PC-3 (cell line): ENCODE measurements around the gene BCAS3. TPM values are rescaled to one million over a fixed set of nuclear protein-coding genes. Genes with fewer than 3 reads are reported as not detected.

ENCODE experiments used
- ATAC-seq: fragments of 200-7000 bp; cut with Tn5 transposase; 2 replicates; pipeline ENCODE4 v1.9.1; 2020; ENCODE audit warnings: mild to moderate bottlenecking, moderate library complexity
- BruUV-seq: library from RNA; stranded (reverse); fragments of 400-500 nt; replicated peaks from 2 replicates; lab custom pipeline; 2021; lab: Mats Ljungman, UMichigan
- CTCF ChIA-PET: fragments of 300-600 bp; sonication (Branson Sonifier 250); formaldehyde crosslinking; loops from one replicate; lab custom pipeline; 2022; ENCODE audit warnings: antibody characterized with exemption; lab: Charles Lee
- POLR2A ChIA-PET: fragments of 300-600 bp; sonication (Branson Sonifier 250); formaldehyde crosslinking; loops from one replicate; lab custom pipeline; 2022; ENCODE audit warnings: antibody characterized with exemption; ENCODE audit not compliant: unreplicated experiment; lab: Charles Lee
- DNase-seq: peaks from one replicate; pipeline ENCODE4 v3.0.0-alpha.2; 2015
- H2AFZ ChIP-seq: fragments of 300-600 bp; sonication (generic); 2 replicates; pipeline ENCODE4 v1.6.0; 2016; ENCODE audit warnings: antibody characterized with exemption, low read length
- H3F3A ChIP-seq: fragments of 300-600 bp; sonication (generic); one replicate; pipeline ENCODE4 v1.6.0; 2017; ENCODE audit warnings: antibody characterized with exemption, low read length, control low read depth, mild to moderate bottlenecking; ENCODE audit not compliant: unreplicated experiment
- H3K27ac ChIP-seq: fragments of 300-600 bp; sonication (generic); 2 replicates; pipeline ENCODE4 v1.5.1; 2016; ENCODE audit warnings: mild to moderate bottlenecking, low read length
- H3K27me3 ChIP-seq: fragments of 300-600 bp; sonication (generic); 2 replicates; pipeline ENCODE4 v1.6.1; 2016; ENCODE audit warnings: low read length, mixed read lengths
- H3K36me3 ChIP-seq: fragments of 300-600 bp; sonication (generic); 2 replicates; pipeline ENCODE4 v1.6.1; 2016; ENCODE audit warnings: low read depth, mixed run types, low read length, mixed read lengths
- H3K4me1 ChIP-seq: fragments of 300-600 bp; sonication (generic); 2 replicates; pipeline ENCODE4 v1.5.1; 2016; ENCODE audit warnings: low read length; ENCODE audit not compliant: insufficient read depth
- H3K4me2 ChIP-seq: fragments of 300-600 bp; sonication (generic); 2 replicates; pipeline ENCODE4 v1.6.0; 2016; ENCODE audit warnings: low read length
- H3K4me3 ChIP-seq: fragments of 300-600 bp; sonication (generic); 2 replicates; pipeline ENCODE4 v1.5.1; 2016; ENCODE audit warnings: mild to moderate bottlenecking, low read length, mixed read lengths
- H3K79me2 ChIP-seq: fragments of 300-600 bp; sonication (generic); 2 replicates; pipeline ENCODE4 v1.6.1; 2017; ENCODE audit warnings: low read length, mixed read lengths
- H3K9ac ChIP-seq: fragments of 300-600 bp; sonication (generic); 2 replicates; pipeline ENCODE4 v1.6.0; 2016; ENCODE audit warnings: mild to moderate bottlenecking, low read length
- H3K9me2 ChIP-seq: fragments of 300-600 bp; sonication (generic); replicated peaks from 2 replicates; pipeline ENCODE4 v1.6.1; 2016; ENCODE audit warnings: mixed run types, low read length, mixed read lengths
- H3K9me3 ChIP-seq: fragments of 300-600 bp; sonication (generic); 2 replicates; pipeline ENCODE4 v1.6.1; 2016; ENCODE audit warnings: low read length, mixed read lengths
- H4K20me1 ChIP-seq: fragments of 300-600 bp; sonication (generic); 2 replicates; pipeline ENCODE4 v1.6.1; 2016; ENCODE audit warnings: low read length, mixed read lengths
- EZH2 ChIP-seq: fragments of 300-600 bp; sonication (generic); IDR thresholded peaks from one replicate; pipeline ENCODE4 v1.6.1; 2017; ENCODE audit warnings: antibody characterized with exemption, mild to moderate bottlenecking, low read length; ENCODE audit not compliant: unreplicated experiment
- EZH2phosphoT487 ChIP-seq: fragments of 300-600 bp; sonication (generic); IDR thresholded peaks from 2 replicates; pipeline ENCODE4 v1.6.1; 2018; ENCODE audit warnings: mild to moderate bottlenecking, antibody characterized with exemption, low read length, borderline replicate concordance
- intact Hi-C: fragments of 100-400 bp; cut with micrococcal nuclease; formaldehyde crosslinking; loops from 2 replicates; pipeline ENCODE4 v1.9.0; 2023
- total RNA-seq: library from RNA; depleted of rRNA; stranded (reverse); fragments of >200 nt; gene quantifications from 2 replicates; pipeline ENCODE4 v1.2.3, GENCODE V29; 2014
- TF ChIP-seq, protein P1 (sequence below): fragments of 300-600 bp; sonication (generic); conservative IDR thresholded peaks from 2 replicates; pipeline ENCODE4 v1.5.1; 2017; ENCODE audit warnings: antibody characterized with exemption, low read depth, mild to moderate bottlenecking, low read length

The BCAS3 gene
- total RNA-seq, 1 experiment from 2014 or later, result 25.9 TPM

DNA sequence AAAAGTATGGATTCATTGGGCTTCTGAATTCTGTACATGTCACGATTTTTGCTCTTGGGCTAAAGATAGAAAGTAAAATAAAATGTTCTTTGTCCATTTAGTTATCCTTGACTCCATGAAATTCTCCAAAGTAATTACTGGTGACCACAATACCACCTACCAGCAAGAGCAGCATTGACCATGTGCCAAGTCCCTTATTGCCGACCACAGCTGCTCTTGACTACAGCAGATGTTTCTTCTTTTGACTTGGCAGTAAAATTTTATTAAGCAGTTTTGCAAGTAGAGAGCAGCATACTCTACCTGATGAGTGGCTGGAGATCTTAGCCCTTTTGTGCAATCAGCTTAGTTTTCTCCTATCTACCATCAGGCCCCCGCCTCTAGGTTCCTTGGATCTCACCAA lies 569.8 kb downstream of the BCAS3 start:
- ChIA-PET POLR2A (no interaction called here), CTCF (no interaction called here)
- Histone ChIP-seq H3K27ac (no peak overlapping the region), H2AFZ (no peak overlapping the region), H3K36me3 (no peaks in the 10 kb centered on the region), H3K4me2 (no peak overlapping the region), H3K4me1 (peaks cover 14% of the 10 kb centered on the region), H3K9me2 (no peaks in the 10 kb centered on the region), H3K9me3 (no peaks in the 10 kb centered on the region), H4K20me1 (no peaks in the 10 kb centered on the region), H3K4me3 (no peak overlapping the region), H3F3A (no peaks in the 10 kb centered on the region), H3K79me2 (no peaks in the 10 kb centered on the region), H3K9ac (no peak overlapping the region), H3K27me3 (no peaks in the 10 kb centered on the region)
- intact Hi-C loops, result no loop called here
- ATAC-seq (no peak), DNase-seq (no peak)
- TF ChIP-seq, protein P1, sequence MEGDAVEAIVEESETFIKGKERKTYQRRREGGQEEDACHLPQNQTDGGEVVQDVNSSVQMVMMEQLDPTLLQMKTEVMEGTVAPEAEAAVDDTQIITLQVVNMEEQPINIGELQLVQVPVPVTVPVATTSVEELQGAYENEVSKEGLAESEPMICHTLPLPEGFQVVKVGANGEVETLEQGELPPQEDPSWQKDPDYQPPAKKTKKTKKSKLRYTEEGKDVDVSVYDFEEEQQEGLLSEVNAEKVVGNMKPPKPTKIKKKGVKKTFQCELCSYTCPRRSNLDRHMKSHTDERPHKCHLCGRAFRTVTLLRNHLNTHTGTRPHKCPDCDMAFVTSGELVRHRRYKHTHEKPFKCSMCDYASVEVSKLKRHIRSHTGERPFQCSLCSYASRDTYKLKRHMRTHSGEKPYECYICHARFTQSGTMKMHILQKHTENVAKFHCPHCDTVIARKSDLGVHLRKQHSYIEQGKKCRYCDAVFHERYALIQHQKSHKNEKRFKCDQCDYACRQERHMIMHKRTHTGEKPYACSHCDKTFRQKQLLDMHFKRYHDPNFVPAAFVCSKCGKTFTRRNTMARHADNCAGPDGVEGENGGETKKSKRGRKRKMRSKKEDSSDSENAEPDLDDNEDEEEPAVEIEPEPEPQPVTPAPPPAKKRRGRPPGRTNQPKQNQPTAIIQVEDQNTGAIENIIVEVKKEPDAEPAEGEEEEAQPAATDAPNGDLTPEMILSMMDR, result no peak
- no peak for TF ChIP-seq EZH2
- no peak for TF ChIP-seq EZH2phosphoT487
- BruUV-seq, result no TSS peak

DNA sequence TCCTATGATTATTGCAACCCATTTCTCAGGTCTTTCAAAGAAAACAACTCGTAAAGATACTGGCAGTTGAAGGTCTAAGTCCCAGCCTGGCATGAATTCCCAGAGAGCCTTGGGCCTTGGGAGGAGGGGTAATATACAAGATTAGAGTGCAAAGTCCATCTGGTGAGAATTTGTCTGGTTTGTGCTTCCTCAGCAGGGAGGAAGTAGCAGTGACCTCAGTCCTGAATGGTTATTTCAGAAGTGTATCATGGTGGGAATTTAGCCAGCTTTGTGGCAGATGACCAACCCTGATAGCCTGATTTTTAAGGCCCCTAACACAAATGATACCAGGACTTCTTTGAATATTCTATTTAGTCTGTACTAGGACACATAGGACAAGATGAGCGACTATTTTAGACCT lies 570.7 kb downstream of the BCAS3 start:
- ChIA-PET POLR2A (no interaction called here), CTCF (no interaction called here)
- peaks cover 14% of the 10 kb centered on the region for H3K4me1 ChIP-seq
- no TSS peak for BruUV-seq
- no peaks in the 10 kb centered on the region for H3K79me2 ChIP-seq
- no peaks in the 10 kb centered on the region for H3K9me3 ChIP-seq
- DNase-seq (peak; percentile 25), ATAC-seq (no peak)
- no peak overlapping the region for H3K9ac ChIP-seq
- intact Hi-C loops, result no loop called here
- H3K27ac ChIP-seq, result no peak overlapping the region
- H4K20me1 ChIP-seq, result no peaks in the 10 kb centered on the region
- H2AFZ ChIP-seq, result no peak overlapping the region
- H3K36me3 ChIP-seq, result no peaks in the 10 kb centered on the region
- no peaks in the 10 kb centered on the region for H3K27me3 ChIP-seq
- H3F3A ChIP-seq, result no peaks in the 10 kb centered on the region
- no peak overlapping the region for H3K4me2 ChIP-seq
- TF ChIP-seq EZH2phosphoT487 (no peak), EZH2 (no peak)
- TF ChIP-seq, protein P1, result no peak
- H3K9me2 ChIP-seq, result no peaks in the 10 kb centered on the region
- no peak overlapping the region for H3K4me3 ChIP-seq

DNA sequence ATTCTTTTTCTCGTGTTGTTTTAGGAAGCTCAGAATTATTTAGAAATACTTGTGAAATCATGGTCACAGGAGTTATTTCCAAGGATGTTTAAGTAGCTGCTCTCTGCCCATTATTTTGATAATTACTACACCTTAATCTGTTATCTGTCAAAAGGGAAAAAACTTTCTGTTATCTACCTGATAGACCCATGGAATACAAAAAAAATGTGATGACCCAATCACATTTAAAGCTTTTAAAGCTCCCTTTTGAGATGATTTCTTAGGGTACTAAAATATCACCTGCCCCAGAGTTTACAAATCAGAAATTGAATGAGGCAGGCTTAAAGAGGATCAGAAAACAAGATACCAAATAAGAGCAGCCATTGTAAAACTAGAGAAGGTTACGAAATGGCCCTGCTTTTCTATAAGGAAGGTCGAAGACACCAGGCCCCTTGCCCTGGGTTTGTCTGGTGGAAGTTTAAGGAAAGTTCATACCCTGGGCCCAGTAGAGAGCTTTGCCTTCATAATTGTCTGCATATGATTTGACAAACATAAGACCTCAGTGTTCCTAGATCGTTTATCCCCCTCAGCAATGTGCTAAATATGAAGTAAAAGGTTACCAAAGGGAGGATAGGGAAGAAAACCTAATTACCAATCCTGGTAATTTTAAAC lies 572.1 kb downstream of the BCAS3 start:
- Histone ChIP-seq H3K9me3 (no peaks in the 10 kb centered on the region), H3K36me3 (no peaks in the 10 kb centered on the region), H3K27ac (no peak overlapping the region), H3K79me2 (no peaks in the 10 kb centered on the region), H3K9me2 (no peaks in the 10 kb centered on the region), H3K27me3 (no peaks in the 10 kb centered on the region), H4K20me1 (no peaks in the 10 kb centered on the region), H3F3A (no peaks in the 10 kb centered on the region), H3K4me1 (peaks cover 14% of the 10 kb centered on the region), H3K9ac (no peak overlapping the region), H3K4me2 (no peak overlapping the region), H3K4me3 (no peak overlapping the region), H2AFZ (no peak overlapping the region)
- intact Hi-C loops, result no loop called here
- ATAC-seq (no peak), DNase-seq (no peak)
- ChIA-PET POLR2A (no interaction called here), CTCF (no interaction called here)
- TF ChIP-seq, protein P1, result no peak
- TF ChIP-seq EZH2 (no peak), EZH2phosphoT487 (no peak)
- no TSS peak for BruUV-seq
